ENCODE data around the gene ABCA4.

The ABCA4 gene

DNA sequence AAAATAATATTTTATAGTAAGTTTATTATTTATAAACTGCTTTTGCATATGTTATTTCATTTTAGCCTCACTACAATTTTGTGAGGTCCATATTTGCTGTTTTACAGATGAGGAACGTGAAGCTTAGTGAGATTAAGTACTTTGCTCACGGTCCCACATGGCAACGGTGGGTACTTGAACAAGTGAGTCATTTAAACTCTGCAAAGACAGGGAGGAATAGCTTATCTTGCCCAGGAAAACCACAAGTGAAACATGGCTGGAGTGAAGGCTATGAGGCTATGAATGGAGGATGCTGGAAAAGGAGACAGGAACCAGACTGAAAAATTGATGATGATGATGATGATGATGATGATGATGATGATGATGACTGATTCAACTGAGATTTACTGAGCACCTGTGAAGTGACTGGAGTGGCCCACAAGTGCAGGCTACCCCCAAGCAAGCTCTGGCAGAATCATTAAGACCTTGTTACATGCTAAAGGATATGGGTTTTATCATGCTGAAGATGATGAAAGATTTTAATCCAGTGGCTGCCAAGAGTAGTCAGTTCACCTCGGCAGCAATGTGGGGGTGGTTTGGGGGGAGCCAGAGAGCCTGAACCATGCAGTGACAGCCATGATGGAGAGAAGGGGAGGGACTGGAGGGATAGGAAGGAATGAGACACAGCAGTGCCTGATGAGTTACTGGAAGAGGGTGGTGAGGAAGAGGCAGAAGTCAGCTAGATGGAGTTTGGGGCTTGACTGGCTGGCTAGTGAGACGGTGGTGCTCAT lies 1.4 kb upstream of the ABCA4 start:
- H3K4me3 ChIP-seq (ENCODE audit: low read depth, low read length): no peak overlapping the region
- peak; percentile 62 for DNase-seq (ENCODE audit: low read depth)
- TF ChIP-seq, protein P1, sequence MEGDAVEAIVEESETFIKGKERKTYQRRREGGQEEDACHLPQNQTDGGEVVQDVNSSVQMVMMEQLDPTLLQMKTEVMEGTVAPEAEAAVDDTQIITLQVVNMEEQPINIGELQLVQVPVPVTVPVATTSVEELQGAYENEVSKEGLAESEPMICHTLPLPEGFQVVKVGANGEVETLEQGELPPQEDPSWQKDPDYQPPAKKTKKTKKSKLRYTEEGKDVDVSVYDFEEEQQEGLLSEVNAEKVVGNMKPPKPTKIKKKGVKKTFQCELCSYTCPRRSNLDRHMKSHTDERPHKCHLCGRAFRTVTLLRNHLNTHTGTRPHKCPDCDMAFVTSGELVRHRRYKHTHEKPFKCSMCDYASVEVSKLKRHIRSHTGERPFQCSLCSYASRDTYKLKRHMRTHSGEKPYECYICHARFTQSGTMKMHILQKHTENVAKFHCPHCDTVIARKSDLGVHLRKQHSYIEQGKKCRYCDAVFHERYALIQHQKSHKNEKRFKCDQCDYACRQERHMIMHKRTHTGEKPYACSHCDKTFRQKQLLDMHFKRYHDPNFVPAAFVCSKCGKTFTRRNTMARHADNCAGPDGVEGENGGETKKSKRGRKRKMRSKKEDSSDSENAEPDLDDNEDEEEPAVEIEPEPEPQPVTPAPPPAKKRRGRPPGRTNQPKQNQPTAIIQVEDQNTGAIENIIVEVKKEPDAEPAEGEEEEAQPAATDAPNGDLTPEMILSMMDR (conservative IDR thresholded peaks at IDR 0.05; ENCODE audit: low read depth, low read length): no peak

DNA sequence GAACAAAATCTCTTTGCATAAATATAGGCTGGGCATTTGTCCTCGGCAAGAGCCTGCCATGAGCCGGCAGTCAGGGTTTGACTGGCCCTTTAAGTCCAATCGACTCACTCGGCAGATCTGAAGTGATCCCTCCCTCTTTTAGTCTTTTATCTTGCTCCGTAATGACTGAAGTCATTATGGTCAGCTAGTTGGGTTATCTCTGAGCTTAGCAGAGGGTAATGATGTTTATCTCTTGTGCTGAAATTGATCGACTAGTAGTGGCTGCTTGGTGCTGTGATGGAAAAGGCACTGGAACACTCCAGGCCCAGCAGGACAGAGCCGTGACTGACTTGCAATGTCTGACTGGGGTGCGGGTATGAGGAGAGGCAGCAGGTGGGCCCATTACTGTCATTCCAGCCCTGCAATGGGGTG lies 468 bp upstream of the ABCA4 start:
- TF ChIP-seq, protein P1 (conservative IDR thresholded peaks at IDR 0.05; ENCODE audit: low read depth, low read length): no peak

DNA sequence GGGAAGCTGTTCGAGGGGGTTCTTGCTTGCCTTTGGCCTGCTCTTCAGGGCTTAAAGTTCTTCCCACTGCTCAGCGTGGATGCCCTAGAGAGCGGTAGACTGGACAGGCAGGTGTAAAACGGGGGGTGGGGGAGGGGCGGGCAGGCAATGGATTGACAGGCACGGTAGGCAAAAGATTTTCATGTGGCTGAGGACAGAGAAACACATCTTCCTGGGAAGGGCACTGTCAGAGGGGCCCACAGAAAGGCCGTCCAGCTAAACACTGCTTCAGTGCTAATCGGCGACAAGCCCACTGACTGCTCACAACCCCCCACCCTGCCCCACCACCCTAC lies 412 bp downstream of the ABCA4 start:
- TF ChIP-seq, protein P1 (conservative IDR thresholded peaks at IDR 0.05; ENCODE audit: low read depth, low read length): no peak
- H3K4me3 ChIP-seq (ENCODE audit: low read depth, low read length): no peak overlapping the region
- DNase-seq (ENCODE audit: low read depth): no peak

More for the DNA sequence above, 468 bp upstream of the ABCA4 start:
- DNase-seq (ENCODE audit: low read depth): no peak
- H3K4me3 ChIP-seq (ENCODE audit: low read depth, low read length): no peak overlapping the region

DNA sequence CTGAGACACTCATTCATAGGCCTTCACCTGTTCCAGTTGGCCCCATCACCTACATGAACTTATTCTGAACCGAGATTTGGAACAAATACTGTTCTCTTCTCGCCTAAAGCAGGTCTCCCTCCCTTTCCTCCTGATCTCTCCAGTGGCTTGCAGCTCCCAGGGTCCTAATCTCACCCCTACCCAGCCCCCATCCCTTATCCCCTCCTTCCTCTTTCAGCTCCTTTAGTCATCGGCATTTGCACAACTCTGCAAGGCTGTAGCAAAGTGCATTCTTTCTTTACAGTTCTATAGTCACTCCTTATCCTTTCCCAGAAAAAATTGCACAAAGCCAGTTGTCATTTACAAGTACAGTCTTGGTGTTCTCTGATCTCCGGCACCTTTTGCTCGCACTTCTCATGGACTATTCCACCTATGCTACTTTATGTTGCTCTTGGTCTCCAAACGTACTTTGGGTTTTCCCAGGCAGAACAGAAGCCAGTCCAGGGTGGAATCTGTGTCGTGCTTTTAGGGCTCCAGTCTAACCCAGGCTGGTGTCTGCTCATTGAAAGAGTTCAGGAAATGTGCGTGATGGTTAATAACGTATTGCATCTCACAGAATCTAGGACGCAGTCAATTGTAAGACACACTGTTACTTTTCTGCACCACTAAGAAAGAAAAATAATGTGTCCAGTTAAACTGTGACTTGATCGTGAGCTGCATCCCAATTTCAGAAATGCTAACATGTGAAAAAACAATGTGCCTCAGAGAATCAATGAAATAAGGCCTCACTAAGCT lies 965 bp downstream of the ABCA4 start:
- H3K4me3 ChIP-seq (ENCODE audit: low read depth, low read length): no peak overlapping the region
- TF ChIP-seq, protein P1 (conservative IDR thresholded peaks at IDR 0.05; ENCODE audit: low read depth, low read length): no peak
- DNase-seq (ENCODE audit: low read depth): no peak

DNA sequence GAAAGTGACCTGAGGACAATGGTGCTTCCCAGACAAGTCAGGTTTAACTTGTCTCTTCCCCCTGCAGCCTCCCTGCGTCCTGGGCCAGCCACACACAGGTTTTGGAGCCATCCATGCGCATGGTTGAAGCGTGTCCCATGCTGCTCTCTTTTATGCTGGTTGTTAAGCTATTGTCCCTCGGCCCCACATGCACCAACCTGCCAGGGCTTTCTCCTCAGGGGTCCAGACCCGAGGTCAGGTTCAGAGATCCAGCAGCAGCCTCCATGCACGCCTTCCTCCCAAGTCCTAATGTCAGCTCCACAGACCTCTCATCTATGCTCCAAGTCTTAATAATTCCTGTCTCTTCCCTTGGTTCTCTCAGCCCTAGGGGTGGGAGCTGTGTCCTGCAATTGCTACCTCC lies 1.6 kb downstream of the ABCA4 start:
- H3K4me3 ChIP-seq (ENCODE audit: low read depth, low read length): no peak overlapping the region
- TF ChIP-seq, protein P1 (conservative IDR thresholded peaks at IDR 0.05; ENCODE audit: low read depth, low read length): no peak
- no peak for DNase-seq (ENCODE audit: low read depth)

DNA sequence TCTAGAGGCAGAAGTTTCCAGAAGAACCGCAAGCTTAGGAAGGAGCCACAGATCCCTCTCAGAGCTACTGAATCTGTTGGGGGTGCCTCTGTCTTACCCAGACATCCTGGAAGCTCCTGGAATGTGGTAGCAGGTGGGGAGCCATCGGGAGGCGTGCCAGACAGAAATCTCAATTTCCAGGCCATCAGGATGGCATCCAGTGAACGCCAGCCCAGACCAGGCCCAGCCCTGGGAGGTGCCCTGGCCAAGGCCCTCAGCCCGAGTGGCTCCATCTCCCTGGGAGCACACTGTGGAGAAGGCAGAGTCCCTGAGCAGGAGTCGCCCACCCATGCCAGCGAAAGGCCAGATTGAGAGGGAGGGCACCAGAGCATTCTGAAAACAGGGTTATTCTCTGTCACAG lies 2.5 kb downstream of the ABCA4 start:
- TF ChIP-seq, protein P1 (conservative IDR thresholded peaks at IDR 0.05; ENCODE audit: low read depth, low read length): no peak
- H3K4me3 ChIP-seq (ENCODE audit: low read depth, low read length): no peak overlapping the region
- DNase-seq (ENCODE audit: low read depth): no peak
